SH-SY5Y (cell line): ENCODE measurements around the gene BEND3.

ENCODE experiments used
- GATA2 ChIP-seq: IDR thresholded peaks from 2 replicates; pipeline ENCODE4 v1.6.1; 2011; ENCODE audit warnings: mild to moderate bottlenecking, low read depth, low read length
- GATA3 ChIP-seq: IDR thresholded peaks from 2 replicates; pipeline ENCODE4 v1.6.1; 2011; ENCODE audit warnings: low read depth, mild to moderate bottlenecking, low read length, moderate library complexity

DNA sequence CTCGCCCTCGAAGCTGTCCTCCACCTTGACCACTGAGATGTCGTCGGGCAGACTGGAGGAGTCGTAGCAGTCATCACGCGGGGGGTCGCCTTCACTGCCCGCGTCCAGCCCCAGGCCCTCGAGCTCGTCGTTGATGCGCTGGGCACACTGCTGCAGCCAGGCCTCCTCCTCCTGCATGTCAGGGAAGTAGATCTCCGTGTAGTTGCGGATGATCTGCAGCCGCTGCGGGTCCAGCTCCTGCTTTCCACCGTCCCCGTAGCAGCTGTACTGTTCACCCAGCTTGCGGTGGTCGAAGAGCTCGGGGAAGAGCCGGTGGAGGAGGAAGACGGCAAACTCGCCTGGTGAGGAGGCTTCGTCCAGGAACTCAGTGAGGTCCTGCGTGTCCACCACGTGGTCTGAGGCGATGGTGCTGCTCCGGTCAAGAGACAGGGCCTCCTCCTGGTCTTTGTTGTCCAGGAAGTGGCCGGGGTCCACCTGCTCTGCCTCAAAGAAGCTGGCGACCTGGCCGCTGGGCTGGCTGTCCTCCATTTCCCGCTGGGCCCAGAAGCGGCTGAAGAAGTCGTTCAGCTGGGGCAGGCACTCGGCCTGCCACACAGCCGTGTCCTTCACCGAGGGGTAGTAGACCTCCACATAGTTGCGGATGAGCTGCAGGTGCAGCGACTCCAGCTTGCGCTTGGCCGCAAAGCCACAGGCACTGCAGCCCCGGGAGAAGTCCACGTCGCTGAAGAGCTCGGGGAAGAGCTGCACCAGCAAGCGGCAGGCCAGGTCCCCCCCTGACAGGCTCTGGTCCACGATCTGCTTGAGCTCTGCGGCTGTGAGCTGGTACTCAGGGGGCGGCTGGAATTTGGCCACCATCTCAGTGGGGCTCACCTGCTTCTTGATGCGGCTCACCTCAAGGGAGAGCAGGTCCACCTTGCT lies 45.4 kb downstream of the BEND3 start:
- TF ChIP-seq GATA2 (no peak), GATA3 (no peak)
